DLD1 (cell line): ENCODE measurements around the gene NELL1.

Experiments used
- in situ Hi-C: cut with HindIII; loops from 2 replicates; pipeline ENCODE4 v1.10.0; 2017; ENCODE audit warnings: low sequenced_read_pairs

The NELL1 gene

DNA sequence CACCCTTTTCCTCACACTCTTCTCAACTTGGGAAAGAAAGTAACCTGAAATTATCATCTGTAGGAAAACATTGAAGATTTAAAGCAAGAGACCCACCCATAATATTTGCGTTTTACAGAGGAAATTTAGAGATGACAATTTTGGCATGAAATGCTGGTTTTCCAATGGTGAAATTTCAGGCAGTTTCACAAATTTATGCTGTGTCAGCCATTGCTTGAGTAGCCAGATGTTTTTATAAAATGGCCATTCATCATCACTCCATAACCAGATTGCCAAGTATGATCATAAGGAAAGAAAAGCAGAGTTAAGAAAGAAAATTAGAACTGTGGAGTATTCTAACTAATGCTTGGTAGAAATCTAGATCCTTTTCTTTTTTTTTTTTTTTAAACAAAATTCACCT, 732.9 kb downstream of the NELL1 start:
- in situ Hi-C loops, result no loop called here

DNA sequence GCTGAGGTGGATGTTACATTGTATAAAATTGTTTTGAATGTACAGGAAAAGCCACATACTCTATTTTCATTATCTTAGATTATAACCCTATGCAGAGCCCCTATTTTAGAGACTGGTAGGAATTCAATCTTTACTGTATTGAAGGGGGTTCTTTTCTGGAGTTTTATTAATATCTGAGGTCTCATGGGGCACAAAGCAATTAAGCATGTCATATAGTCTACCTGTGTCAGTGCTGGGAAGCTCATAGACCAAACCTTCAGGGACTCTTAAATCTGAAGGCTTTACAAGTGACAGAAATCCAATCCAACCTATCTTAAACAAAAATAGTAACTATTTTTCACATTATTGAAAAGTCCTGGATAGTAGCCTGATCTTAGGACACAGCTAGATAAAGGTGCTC, 733.7 kb downstream of the NELL1 start:
- in situ Hi-C loops, result no loop called here

DNA sequence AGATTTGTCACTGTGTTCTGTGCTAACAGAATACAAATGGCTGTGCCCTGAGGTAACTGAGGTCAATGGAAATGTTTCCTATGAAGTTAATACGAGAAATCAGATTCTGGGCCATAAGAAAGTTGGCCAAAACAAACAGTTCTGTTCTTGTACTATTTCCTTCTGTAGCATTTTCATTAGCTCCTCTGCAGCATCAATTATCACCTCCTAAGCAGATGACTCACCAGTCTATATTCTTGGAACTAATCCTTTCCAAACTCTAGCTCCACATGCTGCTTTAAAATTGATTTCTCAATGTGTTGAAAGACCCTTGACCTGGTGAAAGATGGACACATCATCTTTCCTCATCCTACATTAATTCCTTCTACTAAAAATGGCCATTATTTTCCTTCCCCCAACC, 736.0 kb downstream of the NELL1 start:
- in situ Hi-C loops, result no loop called here

DNA sequence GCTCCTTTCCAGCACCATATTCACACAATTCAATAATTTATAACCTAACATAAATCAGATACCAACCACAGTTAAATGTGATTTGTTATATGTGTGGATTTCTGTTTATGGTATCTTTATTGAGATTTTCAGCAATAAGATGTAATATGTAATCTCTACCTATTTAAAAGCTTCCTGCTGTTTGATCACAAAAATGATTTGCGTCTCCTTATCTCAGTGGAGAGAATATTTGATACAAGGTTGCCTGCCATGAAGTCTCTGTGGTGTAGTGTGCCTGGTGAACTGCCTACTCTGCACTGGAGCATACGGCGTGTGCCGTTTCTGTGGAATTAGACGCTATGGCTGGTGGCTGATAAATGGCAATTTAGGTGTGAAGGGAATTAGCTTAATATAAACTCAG, 741.1 kb downstream of the NELL1 start:
- in situ Hi-C loops, result no loop called here

DNA sequence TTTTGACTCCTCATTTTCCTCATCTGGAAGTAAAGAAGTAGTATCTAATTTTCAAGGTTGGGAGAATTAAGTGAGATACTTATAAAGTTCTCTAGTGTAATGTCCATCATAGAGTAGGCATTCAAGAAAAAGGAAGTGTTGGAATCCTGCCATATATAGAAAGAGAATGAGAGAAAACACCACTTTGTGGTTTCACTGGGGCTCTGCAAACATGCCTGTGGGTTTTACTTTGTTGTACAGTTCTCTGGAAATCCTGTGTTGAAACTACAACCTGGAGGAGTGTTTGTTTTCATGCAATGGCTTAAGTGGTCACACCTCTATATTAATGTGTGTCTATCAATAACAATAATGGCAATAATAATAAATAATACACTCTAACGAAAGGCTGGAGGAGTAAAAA, 741.7 kb downstream of the NELL1 start:
- in situ Hi-C loops, result no loop called here

DNA sequence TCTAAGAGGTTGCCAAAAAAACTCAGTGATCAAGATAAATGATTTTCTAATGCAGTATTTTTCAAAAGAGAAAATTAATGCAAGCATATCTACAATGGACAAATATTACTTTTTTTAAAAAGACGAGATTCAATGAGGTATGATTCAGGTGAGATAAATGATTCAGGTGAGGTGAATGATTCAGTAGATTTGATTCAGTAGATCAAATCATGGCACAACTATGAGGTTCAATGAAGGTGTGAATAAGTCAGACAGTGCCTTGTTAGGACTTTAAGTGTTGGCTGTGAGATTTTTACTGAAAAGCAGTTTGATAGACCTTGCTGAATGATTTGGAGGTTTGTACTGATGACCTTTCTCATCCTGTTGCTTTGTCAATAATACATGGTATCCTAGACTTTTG, 742.2 kb downstream of the NELL1 start:
- in situ Hi-C loops, result no loop called here

DNA sequence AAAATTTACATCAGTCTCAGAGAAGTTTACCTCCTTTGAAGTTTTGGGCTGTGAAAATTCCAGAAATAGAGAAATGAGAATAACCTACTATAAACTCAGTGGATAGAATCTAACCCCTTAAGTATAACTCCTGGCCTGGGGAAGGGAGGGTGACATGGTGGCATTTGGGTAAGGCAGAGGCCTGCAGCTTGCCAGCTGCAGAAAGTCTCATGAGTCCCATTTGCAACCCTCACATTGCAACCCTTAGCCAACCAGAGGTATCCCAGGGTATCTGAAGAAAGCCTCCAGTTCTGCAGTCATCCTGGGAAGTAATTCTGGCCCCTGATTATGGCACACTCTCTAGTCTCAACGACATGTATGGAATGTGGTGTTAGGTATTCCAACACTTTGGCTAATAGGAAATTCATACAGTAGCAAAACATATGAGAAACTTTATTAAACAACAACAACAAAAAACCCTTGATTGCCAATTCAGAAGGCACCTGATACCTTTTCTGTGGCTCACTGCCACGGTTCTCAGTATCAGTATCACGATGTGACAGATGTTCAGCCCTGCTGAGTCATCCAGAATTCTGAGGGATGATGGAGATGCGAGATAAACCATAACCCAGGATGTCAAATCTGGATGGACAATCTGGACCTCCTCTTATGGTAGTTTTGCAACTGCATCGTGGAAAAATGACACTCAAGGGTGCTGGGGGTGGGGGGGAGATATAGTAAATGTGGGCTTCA, 743.4 kb downstream of the NELL1 start:
- in situ Hi-C loops, result no loop called here

DNA sequence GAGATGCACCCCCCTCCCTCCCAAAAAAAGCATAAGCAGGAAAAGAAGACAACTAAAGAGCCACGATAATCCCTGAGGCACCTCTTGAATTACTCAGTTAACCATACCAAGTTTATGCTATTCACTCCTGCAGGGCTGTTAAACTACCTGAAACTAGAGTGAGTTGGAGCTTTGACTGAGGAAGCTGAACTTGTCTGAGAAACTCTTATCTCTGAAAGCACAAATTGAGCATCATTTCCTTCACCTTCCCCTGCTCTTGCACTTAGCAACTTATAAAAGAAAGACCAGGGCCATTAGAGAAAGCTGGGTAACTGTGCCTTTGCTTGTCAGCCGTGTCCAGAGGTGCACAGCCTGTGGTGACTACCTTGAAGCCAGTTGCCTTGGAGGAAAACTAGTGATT, 745.6 kb downstream of the NELL1 start:
- in situ Hi-C loops, result no loop called here

DNA sequence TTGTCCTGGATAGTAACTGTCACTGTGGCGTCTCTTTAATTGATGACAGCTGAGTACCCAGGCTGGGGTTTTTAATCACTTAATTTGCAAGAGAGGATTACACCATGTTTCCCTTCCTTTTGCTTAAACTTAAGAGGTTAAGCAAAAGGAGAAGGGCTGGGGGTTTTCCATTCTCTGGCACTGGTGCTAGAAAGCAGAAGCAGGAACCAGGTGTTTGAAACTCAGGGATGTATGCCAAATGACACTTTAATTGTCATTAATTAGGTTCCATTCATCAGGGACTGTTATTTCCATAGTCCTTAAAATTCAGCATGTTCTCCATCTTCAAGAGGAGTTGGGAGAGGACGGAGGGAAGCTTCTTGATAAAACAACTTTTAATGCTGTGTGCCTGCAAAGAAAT, 746.2 kb downstream of the NELL1 start:
- in situ Hi-C loops, result no loop called here

DNA sequence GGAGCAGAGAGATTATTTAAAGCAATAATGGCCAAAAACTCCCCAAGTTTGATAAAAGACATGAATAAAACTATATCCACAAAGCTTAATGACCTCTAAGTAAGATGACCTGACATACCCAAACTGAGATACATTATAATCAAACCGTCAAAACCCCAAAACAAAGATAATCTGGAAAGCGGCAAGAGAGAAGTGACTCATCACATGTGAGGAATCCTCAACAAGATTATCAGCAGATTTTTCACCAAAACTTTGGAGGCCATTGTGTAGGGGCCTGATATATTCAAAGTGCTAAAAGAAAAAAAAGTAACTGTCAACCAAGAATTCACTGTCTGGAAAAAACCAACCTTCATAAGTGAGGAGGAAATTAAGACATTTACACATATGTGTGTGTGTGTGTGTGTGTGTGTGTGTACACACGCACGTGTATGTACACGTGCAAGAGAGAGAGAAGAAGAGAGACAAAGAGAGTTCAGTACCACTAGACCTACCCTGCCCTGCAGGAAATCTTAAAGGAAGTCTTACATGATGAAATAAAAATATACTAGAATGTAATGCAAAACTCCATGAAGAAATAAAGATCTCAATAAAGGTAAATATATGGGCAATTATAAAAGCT, 752.4 kb downstream of the NELL1 start:
- in situ Hi-C loops, result no loop called here

DNA sequence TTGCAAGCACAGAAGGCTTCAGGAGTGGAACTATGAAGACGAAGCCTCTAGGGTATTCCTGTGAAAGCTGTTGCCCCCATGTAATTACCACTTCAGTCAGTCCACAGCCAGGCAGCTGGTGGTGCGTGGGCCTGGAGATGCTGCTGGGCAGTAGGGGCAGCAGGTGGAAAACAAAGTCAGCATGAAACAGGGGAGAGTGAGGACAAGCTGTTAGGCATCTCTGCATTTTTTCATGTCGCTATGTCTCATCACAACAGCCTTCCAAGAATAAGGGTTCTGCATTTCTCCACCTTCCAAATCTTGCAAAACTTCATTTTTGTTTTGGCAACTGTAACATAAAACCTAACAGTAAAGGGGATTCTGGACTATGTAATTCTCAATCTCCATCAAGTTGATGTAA, 757.5 kb downstream of the NELL1 start:
- in situ Hi-C loops, result no loop called here

DNA sequence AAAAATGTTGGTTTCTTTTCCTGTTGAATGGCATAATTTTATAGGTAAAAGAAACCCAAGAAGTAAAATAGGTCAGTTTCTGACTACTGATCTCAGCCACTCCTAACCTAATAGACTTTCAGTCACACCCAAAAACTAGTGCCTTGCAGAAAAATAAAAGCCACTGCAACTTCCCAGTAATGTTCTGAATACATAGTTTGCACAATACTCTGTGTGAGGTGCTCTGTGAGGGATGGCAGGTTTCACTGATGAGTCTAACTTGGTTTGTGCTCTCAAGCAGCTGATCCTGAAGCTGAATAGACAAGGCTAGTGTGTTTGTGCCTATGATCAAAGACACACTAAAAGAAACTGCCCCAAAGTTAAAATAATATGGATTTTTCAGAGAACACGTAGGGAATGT, 758.3 kb downstream of the NELL1 start:
- in situ Hi-C loops, result no loop called here

DNA sequence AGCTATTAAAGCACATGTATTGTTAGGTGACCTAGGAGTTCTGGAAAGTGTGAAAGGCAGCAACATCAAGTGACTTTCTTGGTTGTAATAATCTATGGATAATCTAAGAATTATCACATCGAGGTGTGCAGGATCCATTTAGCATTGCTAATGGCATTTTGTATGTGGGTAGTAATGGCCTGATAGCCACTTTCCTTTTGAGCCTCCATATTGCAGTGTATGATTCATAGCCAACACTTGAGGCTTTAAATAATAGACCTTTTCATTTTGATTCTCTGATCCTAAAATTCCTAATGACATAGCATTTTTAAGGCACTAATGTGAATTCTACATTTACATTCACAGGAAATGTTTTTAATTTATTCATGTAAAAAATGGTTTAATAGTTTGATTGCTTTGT, 759.4 kb downstream of the NELL1 start:
- in situ Hi-C loops, result no loop called here

DNA sequence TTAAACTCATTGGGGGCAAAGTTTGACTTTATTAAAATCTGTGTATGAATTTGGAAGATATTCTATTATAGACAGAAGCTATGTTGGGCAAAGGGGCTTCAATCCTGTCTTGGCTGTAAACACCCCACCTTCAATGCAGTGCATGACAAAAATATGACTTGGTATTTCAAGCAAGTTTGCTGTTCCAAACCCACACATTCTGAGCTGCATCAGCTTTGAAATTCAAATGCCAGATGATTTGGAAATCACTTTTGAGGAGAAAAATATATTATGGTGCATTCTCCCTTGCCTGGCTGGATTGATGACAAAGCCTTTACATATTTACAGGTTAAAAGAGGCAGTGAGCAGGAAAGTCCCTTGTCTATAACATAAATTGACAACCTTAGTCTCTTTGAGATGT, 760.0 kb downstream of the NELL1 start:
- in situ Hi-C loops, result no loop called here

DNA sequence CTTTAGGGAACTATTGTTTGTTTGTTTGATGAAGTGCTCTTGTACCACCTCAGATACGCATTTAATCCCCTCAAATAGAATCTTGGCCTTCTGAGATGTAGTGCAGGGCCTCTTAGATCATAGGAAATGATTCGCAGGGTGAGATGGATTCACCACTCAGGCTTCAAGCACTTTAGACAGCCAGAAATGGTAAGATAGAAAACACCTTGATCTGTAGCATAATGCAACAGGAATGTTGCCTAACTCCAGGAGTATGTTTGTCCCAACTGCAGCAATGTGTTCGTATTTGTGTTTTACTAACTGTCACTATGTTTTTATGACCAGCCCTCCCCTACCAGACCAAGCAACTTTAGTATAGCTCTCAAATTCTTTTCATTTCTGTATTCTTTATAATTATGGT, 761.2 kb downstream of the NELL1 start:
- in situ Hi-C loops, result no loop called here

DNA sequence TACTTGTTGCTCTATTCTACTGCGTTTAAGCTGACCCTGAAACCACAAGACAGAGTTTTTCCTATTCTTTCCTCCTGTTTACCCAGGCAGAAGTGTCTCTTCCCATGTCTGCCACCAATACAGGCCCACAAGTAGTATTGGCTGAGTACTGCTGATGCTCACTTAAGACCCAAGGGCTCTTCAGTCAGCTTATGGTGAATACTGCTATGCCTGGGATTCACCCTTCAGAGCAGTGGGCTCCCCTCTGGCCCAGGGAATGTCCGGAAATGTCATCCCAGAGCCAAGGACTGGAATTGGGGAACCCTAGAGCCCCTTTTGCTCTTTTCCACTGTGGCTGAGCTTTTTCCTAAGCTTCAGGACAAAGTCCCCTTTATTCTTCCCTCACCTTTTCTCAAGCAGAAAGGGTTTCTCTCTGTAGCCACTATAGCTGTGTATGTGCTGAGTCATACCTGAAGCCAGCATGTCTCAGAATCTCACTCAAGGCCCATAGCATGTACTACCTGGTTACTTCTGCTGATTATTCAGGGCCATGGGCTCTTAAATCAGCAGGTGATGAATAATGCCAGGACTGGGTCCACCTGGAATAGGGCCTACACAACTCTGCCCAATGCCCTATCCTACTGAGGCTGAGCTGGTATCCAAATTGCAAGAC, 777.7 kb downstream of the NELL1 start:
- in situ Hi-C loops, result no loop called here

DNA sequence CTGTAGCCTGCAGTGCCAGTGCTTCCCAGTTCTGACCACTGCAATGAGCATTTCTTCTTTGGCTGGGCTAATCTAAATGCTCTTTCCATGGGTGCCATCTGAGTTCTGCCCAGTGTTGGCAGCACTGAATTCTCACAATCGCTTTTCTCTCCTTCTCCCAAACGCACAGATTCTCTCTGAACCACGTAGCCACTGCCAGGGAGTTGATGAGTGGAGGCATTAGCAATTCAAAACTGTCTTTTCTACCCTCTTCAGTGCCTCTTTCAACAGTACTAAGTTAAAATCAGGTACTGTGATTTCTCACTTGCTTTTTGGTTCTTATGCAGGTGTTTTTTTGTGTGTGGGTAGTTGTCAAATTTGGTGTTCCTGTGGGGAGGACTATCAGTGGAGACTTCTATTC, 778.5 kb downstream of the NELL1 start:
- in situ Hi-C loops, result no loop called here

DNA sequence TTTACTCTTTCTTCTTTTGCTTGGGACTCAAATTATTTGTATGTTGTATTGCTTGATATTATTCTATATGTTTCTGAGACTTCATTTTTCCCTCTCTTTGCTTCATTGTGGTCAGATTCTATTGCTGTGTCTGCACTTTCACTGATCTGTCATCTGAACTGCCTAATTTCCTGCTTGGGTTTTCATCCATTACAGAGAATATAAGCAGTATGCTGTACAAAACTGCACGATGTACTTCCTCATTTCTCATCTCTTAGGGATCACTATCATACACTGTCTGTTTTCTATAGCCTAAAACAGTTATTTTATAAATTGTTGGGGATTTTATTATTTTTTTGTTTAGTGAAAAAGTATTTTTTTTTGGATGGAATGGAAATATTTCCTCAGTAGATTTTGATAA, 786.8 kb downstream of the NELL1 start:
- in situ Hi-C loops, result no loop called here

DNA sequence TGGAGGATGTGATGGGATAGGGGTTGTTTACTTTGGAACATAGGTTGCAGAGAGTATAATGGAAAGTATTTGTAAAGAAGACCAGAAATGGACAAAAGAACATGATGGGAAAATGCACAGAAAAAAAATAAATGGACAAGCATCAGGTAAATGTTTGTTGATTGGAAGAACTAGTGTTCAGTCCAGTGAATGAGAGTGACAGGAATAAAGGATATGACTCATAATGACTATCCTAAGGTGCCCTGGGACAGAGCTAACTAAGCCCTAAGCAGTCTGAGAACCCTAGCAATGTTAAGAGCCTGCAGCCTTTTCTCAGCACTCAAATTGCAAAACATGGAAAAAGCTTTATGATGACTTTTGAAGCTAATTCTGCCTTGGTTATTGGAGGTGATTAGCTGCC, 790.7 kb downstream of the NELL1 start:
- in situ Hi-C loops, result no loop called here

DNA sequence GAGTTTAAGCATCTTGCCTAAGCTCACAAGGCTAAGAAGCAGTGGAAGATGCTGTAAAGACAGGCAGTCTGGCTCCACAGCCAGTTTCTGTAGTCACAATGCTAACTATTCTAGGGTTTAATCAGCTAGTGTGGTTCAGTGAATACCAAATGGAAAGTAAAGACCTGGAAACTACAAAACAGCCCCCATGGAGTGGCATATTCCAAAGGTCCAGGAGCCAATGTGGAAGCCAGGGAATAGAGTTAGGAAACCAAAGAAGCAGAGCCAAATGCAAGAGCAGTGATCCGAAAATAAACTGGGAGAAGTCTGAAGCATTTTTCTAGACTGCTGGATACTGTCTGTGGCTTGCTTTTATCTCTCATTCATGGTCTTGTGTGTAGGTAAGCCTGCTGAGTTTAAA, 792.3 kb downstream of the NELL1 start:
- in situ Hi-C loops, result no loop called here

DNA sequence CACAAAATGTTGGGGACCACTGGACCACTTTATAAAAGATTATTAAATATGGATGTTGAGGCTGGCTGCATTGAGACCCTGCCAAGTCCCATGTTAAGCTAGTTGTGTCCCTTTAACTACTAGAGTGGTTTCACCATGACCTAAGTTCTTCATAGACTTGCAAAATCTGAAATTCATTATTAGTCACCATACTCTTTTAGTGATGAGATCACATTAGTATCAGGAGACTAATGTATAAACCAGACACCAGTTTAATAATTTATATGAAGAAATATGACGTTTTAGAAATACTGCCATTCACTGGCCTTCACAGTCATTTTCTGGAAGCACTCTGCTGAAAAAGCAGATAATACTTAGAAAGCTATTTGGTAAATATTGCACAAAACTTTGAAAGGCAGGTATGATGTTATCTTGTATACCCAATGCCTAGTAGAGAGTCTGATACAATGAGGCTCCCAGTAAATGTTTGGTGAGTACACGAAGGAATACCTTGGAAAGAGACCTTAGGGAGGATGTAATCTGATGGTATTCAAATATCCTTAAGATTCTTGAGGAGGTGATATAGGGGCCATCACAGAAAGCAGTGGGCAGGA, 795.3 kb downstream of the NELL1 start:
- in situ Hi-C loops, result no loop called here

DNA sequence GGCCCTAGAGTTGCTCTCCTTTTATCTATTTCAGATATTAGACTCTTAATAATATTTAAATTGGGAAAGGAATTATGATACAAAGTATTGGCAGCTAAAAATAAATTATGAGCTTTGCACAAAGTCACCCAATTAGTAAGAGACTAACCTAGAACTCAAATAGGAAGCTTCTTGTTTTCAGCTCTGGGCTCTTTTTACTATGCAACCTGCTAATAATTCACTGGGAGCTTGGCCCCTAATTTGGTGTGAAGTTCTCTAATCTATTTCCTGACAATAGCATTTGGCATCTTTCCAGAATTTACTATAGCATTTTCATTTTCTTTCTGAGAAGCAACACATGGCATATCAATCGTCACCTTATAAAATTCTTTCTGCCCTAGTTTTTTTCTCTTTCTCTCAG, 795.8 kb downstream of the NELL1 start:
- in situ Hi-C loops, result no loop called here
